Chondrocyte (in vitro differentiated cells): ENCODE results near the gene SMOC1. TPM values are rescaled to one million over a fixed set of nuclear protein-coding genes. Genes with fewer than 3 reads are reported as not detected.
A peak's percentile ranks its signal among the peaks of the same experiment; 100 is the strongest.

ENCODE experiments used
- DNase-seq: peaks from one replicate; pipeline ENCODE4 v3.0.0; 2021; ENCODE audit warnings: mixed read lengths, low spot score
- H3K27ac Mint-ChIP-seq: one replicate; pipeline ENCODE4 v1.8.0; 2021; ENCODE audit warnings: mild to moderate bottlenecking, moderate library complexity, mixed read lengths; ENCODE audit not compliant: unreplicated experiment
- H3K27me3 Mint-ChIP-seq: 2 replicates; pipeline ENCODE4 v1.8.0; 2021; ENCODE audit warnings: low read depth, mixed read lengths
- H3K36me3 Mint-ChIP-seq: 2 replicates; pipeline ENCODE4 v1.8.0; 2021; ENCODE audit warnings: low read depth, mixed read lengths
- H3K4me1 Mint-ChIP-seq: 2 replicates; pipeline ENCODE4 v1.8.0; 2021; ENCODE audit warnings: low read depth, mild to moderate bottlenecking, mixed read lengths
- H3K4me3 Mint-ChIP-seq: one replicate; pipeline ENCODE4 v1.8.0; 2021; ENCODE audit warnings: mild to moderate bottlenecking, moderate library complexity, mixed read lengths; ENCODE audit not compliant: unreplicated experiment
- H3K9me3 Mint-ChIP-seq: 2 replicates; pipeline ENCODE4 v1.8.0; 2021; ENCODE audit warnings: low read depth, mixed read lengths
- total RNA-seq: library from RNA; stranded (reverse); gene quantifications from 3 replicates; pipeline ENCODE4 v1.2.1, GENCODE V29; 2021
- TF ChIP-seq, protein P1 (sequence below): fragments of 200-600 bp; sonication (generic); IDR thresholded peaks from 2 replicates; pipeline ENCODE4 v1.5.0; 2021; ENCODE audit warnings: antibody characterized with exemption, mild to moderate bottlenecking, moderate library complexity

Gene SMOC1
- total RNA-seq, 1 donor from 2014 or later: 1.1 TPM

DNA sequence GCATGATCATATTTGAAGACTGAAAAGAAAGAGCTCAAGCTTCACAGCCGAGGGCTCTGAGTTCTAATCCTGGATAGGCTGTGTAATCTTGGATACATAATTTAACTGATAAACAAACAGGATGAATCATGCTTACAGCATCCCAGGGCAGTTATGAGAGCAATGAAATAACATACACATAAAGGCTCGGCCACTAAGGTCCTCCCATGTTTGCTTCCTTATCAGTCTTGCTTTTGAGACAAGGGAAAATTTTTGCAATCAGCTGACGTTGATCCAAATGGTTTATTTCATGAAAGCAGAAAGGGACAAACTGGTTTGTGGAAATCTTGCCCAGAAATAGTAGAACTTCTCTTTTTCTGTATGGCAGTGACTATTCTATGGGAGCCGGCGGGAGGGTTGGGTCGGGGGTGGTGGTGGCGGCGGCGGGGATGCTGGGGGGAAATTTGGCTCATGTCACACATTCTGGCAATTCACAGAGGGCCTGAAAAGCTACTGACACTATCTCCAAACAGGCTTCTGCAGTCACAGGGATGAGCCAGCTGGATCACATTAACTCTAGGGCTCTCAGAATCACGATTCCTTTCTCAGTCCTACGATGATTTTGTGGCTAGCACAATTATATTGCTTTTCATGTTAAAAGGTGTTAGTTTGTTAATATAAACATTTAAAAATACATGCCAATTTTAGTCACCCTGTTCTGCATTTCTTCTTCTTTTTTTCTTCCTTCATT, 185.1 kb downstream of the SMOC1 start:
- no peaks in the 10 kb centered on the region for H3K4me1 Mint-ChIP-seq
- no peaks in the 10 kb centered on the region for H3K9me3 Mint-ChIP-seq
- no peak overlapping the region for H3K27ac Mint-ChIP-seq
- no peak for DNase-seq
- no peak overlapping the region for H3K4me3 Mint-ChIP-seq
- peaks cover 14% of the 10 kb centered on the region for H3K27me3 Mint-ChIP-seq
- TF ChIP-seq, protein P1, sequence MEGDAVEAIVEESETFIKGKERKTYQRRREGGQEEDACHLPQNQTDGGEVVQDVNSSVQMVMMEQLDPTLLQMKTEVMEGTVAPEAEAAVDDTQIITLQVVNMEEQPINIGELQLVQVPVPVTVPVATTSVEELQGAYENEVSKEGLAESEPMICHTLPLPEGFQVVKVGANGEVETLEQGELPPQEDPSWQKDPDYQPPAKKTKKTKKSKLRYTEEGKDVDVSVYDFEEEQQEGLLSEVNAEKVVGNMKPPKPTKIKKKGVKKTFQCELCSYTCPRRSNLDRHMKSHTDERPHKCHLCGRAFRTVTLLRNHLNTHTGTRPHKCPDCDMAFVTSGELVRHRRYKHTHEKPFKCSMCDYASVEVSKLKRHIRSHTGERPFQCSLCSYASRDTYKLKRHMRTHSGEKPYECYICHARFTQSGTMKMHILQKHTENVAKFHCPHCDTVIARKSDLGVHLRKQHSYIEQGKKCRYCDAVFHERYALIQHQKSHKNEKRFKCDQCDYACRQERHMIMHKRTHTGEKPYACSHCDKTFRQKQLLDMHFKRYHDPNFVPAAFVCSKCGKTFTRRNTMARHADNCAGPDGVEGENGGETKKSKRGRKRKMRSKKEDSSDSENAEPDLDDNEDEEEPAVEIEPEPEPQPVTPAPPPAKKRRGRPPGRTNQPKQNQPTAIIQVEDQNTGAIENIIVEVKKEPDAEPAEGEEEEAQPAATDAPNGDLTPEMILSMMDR: no peak
- H3K36me3 Mint-ChIP-seq: no peaks in the 10 kb centered on the region

DNA sequence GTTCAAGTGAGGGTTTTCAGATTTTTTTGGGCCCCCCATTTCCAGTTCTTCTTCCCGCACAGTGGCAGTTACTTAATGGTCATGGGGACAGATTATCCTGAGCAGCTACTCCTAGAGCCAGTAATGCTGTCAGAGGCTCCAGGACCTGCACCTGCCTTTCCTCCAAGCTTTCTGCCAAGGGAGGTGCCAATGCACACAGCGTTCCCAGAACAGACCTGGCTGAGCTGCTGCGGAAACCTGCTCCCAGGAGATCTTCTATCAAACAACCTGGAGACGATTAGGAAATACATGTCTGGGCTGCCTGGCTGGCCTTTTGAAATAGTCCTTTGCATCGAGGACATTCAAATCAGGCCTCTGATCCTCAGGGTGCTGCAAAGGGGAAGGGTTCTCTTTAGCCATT, 188.6 kb downstream of the SMOC1 start:
- Mint-ChIP-seq H3K36me3 (no peaks in the 10 kb centered on the region), H3K27ac (no peak overlapping the region), H3K4me3 (no peak overlapping the region), H3K4me1 (no peaks in the 10 kb centered on the region), H3K27me3 (peaks cover 18% of the 10 kb centered on the region), H3K9me3 (no peaks in the 10 kb centered on the region)
- TF ChIP-seq, protein P1: no peak
- DNase-seq: no peak

DNA sequence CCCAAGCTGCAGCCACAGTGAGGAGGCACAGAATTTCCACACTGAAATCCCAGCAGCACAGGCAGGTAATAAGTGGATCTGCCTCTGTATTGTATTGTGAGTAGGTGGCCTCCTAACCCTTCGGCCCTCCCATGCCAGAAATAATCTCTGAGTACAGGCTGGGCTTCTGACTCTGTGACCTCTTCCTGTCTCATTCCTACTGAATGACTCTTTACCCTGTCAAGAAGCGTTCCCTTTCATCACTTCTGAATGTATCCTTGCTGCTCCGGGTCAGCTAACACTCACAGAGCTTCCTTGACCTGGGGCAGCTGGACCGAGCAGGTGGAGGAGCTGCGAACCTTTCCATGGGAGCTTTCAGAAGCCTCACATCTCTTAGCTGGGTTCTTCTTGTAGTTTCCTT, 190.0 kb downstream of the SMOC1 start:
- DNase-seq: no peak
- H3K27me3 Mint-ChIP-seq: peaks cover 16% of the 10 kb centered on the region
- no peak overlapping the region for H3K27ac Mint-ChIP-seq
- H3K4me3 Mint-ChIP-seq: no peak overlapping the region
- H3K9me3 Mint-ChIP-seq: no peaks in the 10 kb centered on the region
- no peaks in the 10 kb centered on the region for H3K36me3 Mint-ChIP-seq
- TF ChIP-seq, protein P1: no peak
- H3K4me1 Mint-ChIP-seq: no peaks in the 10 kb centered on the region

DNA sequence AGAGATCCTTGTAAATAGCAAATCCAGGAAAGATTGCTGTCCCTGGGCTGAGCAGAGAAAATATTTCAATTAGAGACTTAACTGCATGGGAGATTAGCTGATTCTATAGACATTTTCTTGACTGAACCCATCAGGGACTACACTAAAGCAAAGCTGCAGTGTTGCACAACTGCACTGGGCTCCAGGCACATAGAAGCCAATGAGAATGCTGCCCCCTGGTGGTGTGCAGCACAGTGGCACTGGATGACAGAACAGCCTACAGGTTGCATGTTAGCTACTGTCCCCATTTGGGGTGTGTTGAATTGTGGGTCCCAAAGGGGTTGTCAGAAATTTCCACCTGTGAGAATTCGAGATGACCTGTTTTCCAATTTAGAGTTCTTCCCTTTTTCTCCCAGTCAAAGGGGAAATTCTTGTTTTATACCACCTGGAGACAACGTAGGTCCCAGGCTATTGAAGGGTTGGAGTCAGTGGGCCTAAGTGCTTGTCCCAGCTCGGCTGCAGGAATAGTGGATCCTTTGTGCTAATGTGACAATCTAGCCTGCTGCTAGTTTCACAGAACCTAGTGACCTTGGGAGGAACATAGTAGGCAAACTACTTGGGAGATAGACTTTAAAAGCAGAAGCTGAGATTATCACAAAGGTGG, 194.8 kb downstream of the SMOC1 start:
- TF ChIP-seq, protein P1: peak; percentile 76
- no peak overlapping the region for H3K4me3 Mint-ChIP-seq
- no peak overlapping the region for H3K27ac Mint-ChIP-seq
- peaks cover 19% of the 10 kb centered on the region for H3K27me3 Mint-ChIP-seq
- no peaks in the 10 kb centered on the region for H3K4me1 Mint-ChIP-seq
- H3K36me3 Mint-ChIP-seq: no peaks in the 10 kb centered on the region
- no peaks in the 10 kb centered on the region for H3K9me3 Mint-ChIP-seq
- no peak for DNase-seq

DNA sequence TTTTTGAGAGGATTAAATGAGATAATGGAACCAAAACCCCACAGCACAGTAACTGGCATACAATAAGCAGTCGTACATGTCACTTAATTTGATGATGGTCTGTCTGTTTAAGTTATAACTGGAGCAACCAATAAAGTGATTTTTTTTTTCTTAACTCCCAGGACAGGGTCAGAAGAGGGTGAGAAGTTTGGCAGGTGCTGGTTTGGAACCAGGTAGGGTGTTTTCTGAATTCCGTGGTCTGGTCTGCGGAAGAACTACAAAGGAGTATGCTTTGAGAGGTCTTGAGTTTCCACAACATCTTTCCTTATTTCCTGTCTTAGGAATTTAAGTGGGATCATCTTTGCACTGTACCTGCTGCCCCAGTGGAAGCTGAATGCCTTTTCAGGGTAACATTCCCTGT, 197.8 kb downstream of the SMOC1 start:
- no peak overlapping the region for H3K4me3 Mint-ChIP-seq
- H3K4me1 Mint-ChIP-seq: no peaks in the 10 kb centered on the region
- H3K27ac Mint-ChIP-seq: no peak overlapping the region
- no peaks in the 10 kb centered on the region for H3K36me3 Mint-ChIP-seq
- TF ChIP-seq, protein P1: no peak
- no peak for DNase-seq
- peaks cover 15% of the 10 kb centered on the region for H3K27me3 Mint-ChIP-seq
- no peaks in the 10 kb centered on the region for H3K9me3 Mint-ChIP-seq
